ENCODE measurements around the gene HMGXB4.

Gene HMGXB4

GRCh38 chr22:35219012-35219411 is 38.3 kb upstream of the HMGXB4 start:
- no peaks in the 10 kb centered on the region for H4K20me1 ChIP-seq (ENCODE audit: insufficient read depth, low read length)
- no peak overlapping the region for H3K9ac ChIP-seq (ENCODE audit: low read length)
- H3K79me2 ChIP-seq (ENCODE audit: low read length), result peaks cover 65% of the 10 kb centered on the region
- no peaks in the 10 kb centered on the region for H3K4me1 ChIP-seq (ENCODE audit: low read length)
- H3K4me2 ChIP-seq (ENCODE audit: low read depth, low read length), result no peak overlapping the region
- no peak for TF ChIP-seq EZH2 (optimal IDR thresholded peaks at IDR 0.05; ENCODE audit: low read depth, low read length)
- H3K27me3 ChIP-seq (replicated peaks; ENCODE audit: insufficient read depth, low read length), result no peaks in the 10 kb centered on the region
- no peak for DNase-seq
- no peak overlapping the region for H3K27ac ChIP-seq (ENCODE audit: low read length)
- H3K9me2 ChIP-seq (replicated peaks; ENCODE audit: insufficient read depth, low read length), result no peaks in the 10 kb centered on the region
- no peak overlapping the region for H2AFZ ChIP-seq (ENCODE audit: low read length)
- no peaks in the 10 kb centered on the region for H3K9me3 ChIP-seq (replicated peaks; ENCODE audit: insufficient read depth, low read length)
- H3K4me3 ChIP-seq (ENCODE audit: low read length), result no peak overlapping the region
- no peaks in the 10 kb centered on the region for H3K36me3 ChIP-seq (replicated peaks; ENCODE audit: insufficient read depth, low read length)
- H3F3A ChIP-seq (ENCODE audit: insufficient read depth, low read length), result no peaks in the 10 kb centered on the region

GRCh38 chr22:35220221-35220620 is 37.1 kb upstream of the HMGXB4 start:
- no peak overlapping the region for H3K27ac ChIP-seq (ENCODE audit: low read length)
- peaks cover 72% of the 10 kb centered on the region for H3K79me2 ChIP-seq (ENCODE audit: low read length)
- no peaks in the 10 kb centered on the region for H3K36me3 ChIP-seq (replicated peaks; ENCODE audit: insufficient read depth, low read length)
- H3K9ac ChIP-seq (ENCODE audit: low read length), result no peak overlapping the region
- no peaks in the 10 kb centered on the region for H3K27me3 ChIP-seq (replicated peaks; ENCODE audit: insufficient read depth, low read length)
- no peaks in the 10 kb centered on the region for H3K9me2 ChIP-seq (replicated peaks; ENCODE audit: insufficient read depth, low read length)
- no peak overlapping the region for H3K4me3 ChIP-seq (ENCODE audit: low read length)
- no peaks in the 10 kb centered on the region for H3K4me1 ChIP-seq (ENCODE audit: low read length)
- H3F3A ChIP-seq (ENCODE audit: insufficient read depth, low read length), result no peaks in the 10 kb centered on the region
- no peaks in the 10 kb centered on the region for H3K9me3 ChIP-seq (replicated peaks; ENCODE audit: insufficient read depth, low read length)
- H3K4me2 ChIP-seq (ENCODE audit: low read depth, low read length), result no peak overlapping the region
- no peak for DNase-seq
- TF ChIP-seq CTCF (IDR thresholded peaks at IDR 0.05; ENCODE audit: low read length), result no peak
- no peak for TF ChIP-seq EZH2phosphoT487 (IDR thresholded peaks at IDR 0.05; ENCODE audit: low read length)
- TF ChIP-seq EZH2 (optimal IDR thresholded peaks at IDR 0.05; ENCODE audit: low read depth, low read length), result no peak
- no peak overlapping the region for H2AFZ ChIP-seq (ENCODE audit: low read length)
- no peaks in the 10 kb centered on the region for H4K20me1 ChIP-seq (ENCODE audit: insufficient read depth, low read length)

- no peak for DNase-seq
- H3K27me3 ChIP-seq (replicated peaks; ENCODE audit: insufficient read depth, low read length), result no peaks in the 10 kb centered on the region
- no peak overlapping the region for H3K4me3 ChIP-seq (ENCODE audit: low read length)
- H3K79me2 ChIP-seq (ENCODE audit: low read length), result peaks cover 88% of the 10 kb centered on the region
- H4K20me1 ChIP-seq (ENCODE audit: insufficient read depth, low read length), result no peaks in the 10 kb centered on the region
- no peak overlapping the region for H3K9ac ChIP-seq (ENCODE audit: low read length)
- no peaks in the 10 kb centered on the region for H3K9me2 ChIP-seq (replicated peaks; ENCODE audit: insufficient read depth, low read length)
- peaks cover 20% of the 10 kb centered on the region for H3K4me1 ChIP-seq (ENCODE audit: low read length)
- H3F3A ChIP-seq (ENCODE audit: insufficient read depth, low read length), result no peaks in the 10 kb centered on the region
- H3K27ac ChIP-seq (ENCODE audit: low read length), result no peak overlapping the region
- H3K36me3 ChIP-seq (replicated peaks; ENCODE audit: insufficient read depth, low read length), result no peaks in the 10 kb centered on the region
- H2AFZ ChIP-seq (ENCODE audit: low read length), result no peak overlapping the region
- TF ChIP-seq EZH2phosphoT487 (IDR thresholded peaks at IDR 0.05; ENCODE audit: low read length) (no peak), CTCF (IDR thresholded peaks at IDR 0.05; ENCODE audit: low read length) (no peak), EZH2 (optimal IDR thresholded peaks at IDR 0.05; ENCODE audit: low read depth, low read length) (no peak)
- H3K9me3 ChIP-seq (replicated peaks; ENCODE audit: insufficient read depth, low read length), result no peaks in the 10 kb centered on the region
- H3K4me2 ChIP-seq (ENCODE audit: low read depth, low read length), result no peak overlapping the region
Measured at GRCh38 chr22:35225010-35225409, 32.3 kb upstream of the HMGXB4 start.

GRCh38 chr22:35226958-35227647 is 30.2 kb upstream of the HMGXB4 start:
- H3K79me2 ChIP-seq (ENCODE audit: low read length), result peaks cover 82% of the 10 kb centered on the region
- H3K9me3 ChIP-seq (replicated peaks; ENCODE audit: insufficient read depth, low read length), result no peaks in the 10 kb centered on the region
- H3K9me2 ChIP-seq (replicated peaks; ENCODE audit: insufficient read depth, low read length), result no peaks in the 10 kb centered on the region
- no peak overlapping the region for H2AFZ ChIP-seq (ENCODE audit: low read length)
- TF ChIP-seq EZH2phosphoT487 (IDR thresholded peaks at IDR 0.05; ENCODE audit: low read length), result no peak
- no peak for TF ChIP-seq EZH2 (optimal IDR thresholded peaks at IDR 0.05; ENCODE audit: low read depth, low read length)
- TF ChIP-seq CTCF (IDR thresholded peaks at IDR 0.05; ENCODE audit: low read length), result no peak
- no peaks in the 10 kb centered on the region for H4K20me1 ChIP-seq (ENCODE audit: insufficient read depth, low read length)
- H3K4me2 ChIP-seq (ENCODE audit: low read depth, low read length), result no peak overlapping the region
- no peak overlapping the region for H3K4me3 ChIP-seq (ENCODE audit: low read length)
- H3K36me3 ChIP-seq (replicated peaks; ENCODE audit: insufficient read depth, low read length), result no peaks in the 10 kb centered on the region
- no peak overlapping the region for H3K27ac ChIP-seq (ENCODE audit: low read length)
- no peaks in the 10 kb centered on the region for H3K27me3 ChIP-seq (replicated peaks; ENCODE audit: insufficient read depth, low read length)
- no peak overlapping the region for H3K9ac ChIP-seq (ENCODE audit: low read length)
- H3K4me1 ChIP-seq (ENCODE audit: low read length), result peaks cover 28% of the 10 kb centered on the region
- H3F3A ChIP-seq (ENCODE audit: insufficient read depth, low read length), result peaks cover 6% of the 10 kb centered on the region
- no peak for DNase-seq

All from MM.1S (cell line).